SU-DHL-6 (cell line): ENCODE measurements around the gene PARVB.

Source experiments
- H2AFZ ChIP-seq: fragments of 200-600 bp; sonication (generic); 2 replicates; pipeline ENCODE4 v1.6.1; 2014; ENCODE audit warnings: low read depth, mild to moderate bottlenecking, moderate library complexity, mixed read lengths, antibody characterized with exemption, low read length; ENCODE audit not compliant: severe bottlenecking
- H3F3A ChIP-seq: fragments of 200-600 bp; shearing (Covaris generic); 2 replicates; pipeline ENCODE4 v1.6.0; 2016; ENCODE audit warnings: antibody characterized with exemption, mild to moderate bottlenecking; ENCODE audit not compliant: insufficient read depth
- H3K27ac ChIP-seq: fragments of 200-600 bp; sonication (generic); 2 replicates; pipeline ENCODE4 v1.5.1; 2016; ENCODE audit warnings: low read depth, mild to moderate bottlenecking, low read length, moderate library complexity, mixed read lengths
- H3K27me3 ChIP-seq: fragments of 200-600 bp; sonication (generic), shearing (Covaris generic); 2 replicates; pipeline ENCODE4 v1.6.0; 2014; ENCODE audit warnings: mild to moderate bottlenecking, low read length
- H3K36me3 ChIP-seq: fragments of 200-600 bp; sonication (generic); 2 replicates; pipeline ENCODE4 v1.6.1; 2014; ENCODE audit warnings: mild to moderate bottlenecking, low read length, mixed read lengths
- H3K4me2 ChIP-seq: fragments of 300-600, 200-600 bp; shearing (Covaris generic), sonication (generic); 2 replicates; pipeline ENCODE4 v1.6.0; 2014; ENCODE audit warnings: low read length, low read depth, mild to moderate bottlenecking; ENCODE audit not compliant: poor library complexity, severe bottlenecking
- H3K4me3 ChIP-seq: fragments of 200-600 bp; sonication (generic); 2 replicates; pipeline ENCODE4 v1.5.1; 2014; ENCODE audit warnings: antibody characterized with exemption, low read length, mild to moderate bottlenecking, mixed read lengths; ENCODE audit not compliant: insufficient read depth, poor library complexity, severe bottlenecking
- H3K79me2 ChIP-seq: fragments of 200-600 bp; sonication (generic); 2 replicates; pipeline ENCODE4 v1.6.1; 2014; ENCODE audit warnings: mild to moderate bottlenecking, low read length, moderate library complexity; ENCODE audit not compliant: insufficient read depth
- H3K9ac ChIP-seq: fragments of 200-600 bp; sonication (generic); 2 replicates; pipeline ENCODE4 v1.7.0; 2014; ENCODE audit warnings: mild to moderate bottlenecking, low read length
- H3K9me2 ChIP-seq: fragments of 200-600 bp; sonication (generic); replicated peaks from 2 replicates; pipeline ENCODE4 v1.6.1; 2014; ENCODE audit warnings: low read length; ENCODE audit not compliant: insufficient read depth
- H3K9me3 ChIP-seq: fragments of 200-600 bp; sonication (generic); 2 replicates; pipeline ENCODE4 v1.6.1; 2014; ENCODE audit warnings: low read length, mixed read lengths; ENCODE audit not compliant: insufficient read depth
- H4K20me1 ChIP-seq: fragments of 200-600 bp; sonication (generic); 2 replicates; pipeline ENCODE4 v1.6.1; 2014; ENCODE audit warnings: low read depth, mild to moderate bottlenecking, antibody characterized with exemption, low read length, moderate library complexity, mixed read lengths
- EZH2phosphoT487 ChIP-seq: fragments of 200-600 bp; sonication (generic), shearing (Covaris generic); conservative IDR thresholded peaks from 2 replicates; pipeline ENCODE4 v1.6.1; 2018; ENCODE audit warnings: mild to moderate bottlenecking, antibody characterized with exemption, low read length, moderate library complexity, mixed read lengths
- TF ChIP-seq, protein P1 (sequence below): fragments of 200-600 bp; sonication (generic); IDR thresholded peaks from one replicate; pipeline ENCODE4 v1.5.1; 2017; ENCODE audit warnings: antibody characterized with exemption, mild to moderate bottlenecking, low read length, moderate library complexity; ENCODE audit not compliant: insufficient read depth, poor library complexity, severe bottlenecking

The PARVB gene

DNA sequence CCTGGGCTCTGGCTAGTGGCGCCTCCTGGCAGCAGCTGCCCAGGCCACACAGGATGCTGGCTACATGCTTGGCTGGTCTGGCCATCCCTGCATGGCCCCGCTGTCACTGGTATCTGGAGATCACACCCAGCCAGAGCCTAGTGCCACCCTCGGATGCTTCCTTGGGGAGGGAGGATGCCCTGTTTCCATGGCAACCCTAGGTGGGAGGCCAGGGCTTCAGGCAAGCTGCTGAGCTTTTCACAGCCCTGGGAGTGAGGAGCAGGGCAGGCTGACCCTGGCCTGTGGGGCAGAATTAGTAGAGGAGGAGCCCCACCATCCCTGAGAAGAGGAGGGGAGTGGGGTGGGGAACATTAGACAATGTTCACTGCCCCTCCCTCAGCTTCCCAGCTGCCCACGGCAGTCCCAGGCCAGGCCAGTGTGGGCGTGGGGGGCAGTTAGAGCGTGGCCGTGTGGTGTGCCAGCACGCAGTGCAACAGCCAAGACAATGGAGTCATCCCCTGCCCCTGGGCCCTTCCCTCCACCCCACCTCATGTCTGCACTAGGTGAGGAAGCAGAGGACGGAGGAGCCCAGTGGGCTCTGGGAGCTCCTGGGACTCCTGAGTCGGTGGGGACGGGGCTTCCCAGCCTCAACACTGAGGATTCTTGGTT is 50.4 kb downstream of the PARVB start:
- Histone ChIP-seq H3K9ac (no peak overlapping the region), H3K9me2 (no peaks in the 10 kb centered on the region), H4K20me1 (no peaks in the 10 kb centered on the region), H3K27me3 (no peaks in the 10 kb centered on the region), H2AFZ (no peak overlapping the region), H3K4me3 (no peak overlapping the region), H3F3A (no peaks in the 10 kb centered on the region), H3K4me2 (no peak overlapping the region), H3K27ac (no peak overlapping the region), H3K36me3 (no peaks in the 10 kb centered on the region), H3K79me2 (no peaks in the 10 kb centered on the region), H3K9me3 (no peaks in the 10 kb centered on the region)
- TF ChIP-seq EZH2phosphoT487, result no peak
- TF ChIP-seq, protein P1, sequence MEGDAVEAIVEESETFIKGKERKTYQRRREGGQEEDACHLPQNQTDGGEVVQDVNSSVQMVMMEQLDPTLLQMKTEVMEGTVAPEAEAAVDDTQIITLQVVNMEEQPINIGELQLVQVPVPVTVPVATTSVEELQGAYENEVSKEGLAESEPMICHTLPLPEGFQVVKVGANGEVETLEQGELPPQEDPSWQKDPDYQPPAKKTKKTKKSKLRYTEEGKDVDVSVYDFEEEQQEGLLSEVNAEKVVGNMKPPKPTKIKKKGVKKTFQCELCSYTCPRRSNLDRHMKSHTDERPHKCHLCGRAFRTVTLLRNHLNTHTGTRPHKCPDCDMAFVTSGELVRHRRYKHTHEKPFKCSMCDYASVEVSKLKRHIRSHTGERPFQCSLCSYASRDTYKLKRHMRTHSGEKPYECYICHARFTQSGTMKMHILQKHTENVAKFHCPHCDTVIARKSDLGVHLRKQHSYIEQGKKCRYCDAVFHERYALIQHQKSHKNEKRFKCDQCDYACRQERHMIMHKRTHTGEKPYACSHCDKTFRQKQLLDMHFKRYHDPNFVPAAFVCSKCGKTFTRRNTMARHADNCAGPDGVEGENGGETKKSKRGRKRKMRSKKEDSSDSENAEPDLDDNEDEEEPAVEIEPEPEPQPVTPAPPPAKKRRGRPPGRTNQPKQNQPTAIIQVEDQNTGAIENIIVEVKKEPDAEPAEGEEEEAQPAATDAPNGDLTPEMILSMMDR, result no peak

DNA sequence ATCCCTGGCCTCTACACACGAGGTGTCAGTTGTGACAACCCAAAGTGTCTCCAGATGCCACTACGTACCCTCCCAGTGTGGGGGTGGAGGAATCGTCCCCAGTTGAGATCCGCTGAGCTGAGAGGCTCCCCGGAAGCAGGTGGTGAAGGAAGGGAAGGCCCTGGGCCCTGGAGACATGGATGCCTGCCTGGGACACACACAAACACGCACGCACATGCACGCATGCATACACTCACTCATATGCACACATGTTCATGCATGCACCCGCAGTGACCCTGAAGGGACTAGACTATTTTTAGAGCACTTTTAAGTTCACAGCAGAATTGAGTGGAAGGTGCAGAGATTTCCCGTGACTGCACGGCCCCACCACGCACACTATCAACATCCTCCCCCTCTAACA is 50.9 kb downstream of the PARVB start:
- Histone ChIP-seq H3F3A (no peaks in the 10 kb centered on the region), H3K36me3 (no peaks in the 10 kb centered on the region), H3K9me3 (no peaks in the 10 kb centered on the region), H3K9ac (no peak overlapping the region), H3K27me3 (no peaks in the 10 kb centered on the region), H3K79me2 (no peaks in the 10 kb centered on the region), H3K4me3 (no peak overlapping the region), H3K4me2 (no peak overlapping the region), H3K27ac (no peak overlapping the region), H2AFZ (no peak overlapping the region), H3K9me2 (no peaks in the 10 kb centered on the region), H4K20me1 (no peaks in the 10 kb centered on the region)
- TF ChIP-seq EZH2phosphoT487, result no peak
- TF ChIP-seq, protein P1, result no peak

DNA sequence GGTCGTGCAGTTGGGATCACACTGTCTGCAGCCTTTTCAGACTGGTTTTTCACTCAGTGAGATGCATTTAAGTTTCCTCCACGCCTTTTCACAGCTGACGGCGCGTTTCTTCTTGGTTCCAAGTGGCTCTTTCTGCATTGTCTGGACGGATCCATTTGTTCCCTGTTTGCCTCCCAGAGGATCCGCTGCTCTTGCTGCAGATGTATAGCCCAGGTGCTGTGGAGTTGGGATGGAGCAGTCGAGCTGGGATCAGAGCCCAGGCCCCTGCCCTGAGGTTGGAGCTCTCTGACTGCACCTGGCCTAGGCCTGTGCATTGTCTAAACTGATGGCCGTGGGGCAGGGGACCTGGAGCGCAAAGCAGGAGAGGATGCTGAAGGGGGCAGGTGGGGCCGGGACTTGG is 51.6 kb downstream of the PARVB start:
- Histone ChIP-seq H3F3A (no peaks in the 10 kb centered on the region), H3K27me3 (no peaks in the 10 kb centered on the region), H3K36me3 (no peaks in the 10 kb centered on the region), H3K9me3 (no peaks in the 10 kb centered on the region), H3K9ac (no peak overlapping the region), H3K4me2 (no peak overlapping the region), H3K79me2 (no peaks in the 10 kb centered on the region), H2AFZ (no peak overlapping the region), H3K27ac (no peak overlapping the region), H3K9me2 (no peaks in the 10 kb centered on the region), H4K20me1 (no peaks in the 10 kb centered on the region), H3K4me3 (no peak overlapping the region)
- TF ChIP-seq EZH2phosphoT487, result no peak
- TF ChIP-seq, protein P1, result no peak
